SK-N-SH (cell line): Measurements from ENCODE around the gene KLHL4. TPM values are rescaled to one million over a fixed set of nuclear protein-coding genes. Genes with fewer than 3 reads are reported as not detected.

Experiments used
- CTCF ChIA-PET: fragments of 300-600, 350-600 bp; formaldehyde crosslinking; extraction: SDS; loops from one replicate; lab custom pipeline; 2021; lab: Yijun Ruan, JAX
- POLR2A ChIA-PET: fragments of 350-600 bp; sonication (Branson Sonifier 250); formaldehyde crosslinking; extraction: SDS; loops from one replicate; lab custom pipeline; 2020; ENCODE audit warnings: antibody characterized with exemption, inconsistent platforms; lab: Yijun Ruan, JAX
- DNase-seq: peaks from one replicate; pipeline ENCODE4 v3.0.0; 2012
- H2AFZ ChIP-seq: fragments of 200-600 bp; sonication (generic); 2 replicates; pipeline ENCODE4 v1.8.1; 2016; ENCODE audit warnings: antibody characterized with exemption, mild to moderate bottlenecking, low read depth
- H3F3A ChIP-seq: fragments of 200-600 bp; sonication (generic); replicated peaks from 2 replicates; pipeline ENCODE3; 2016; ENCODE audit warnings: antibody characterized with exemption, mild to moderate bottlenecking; ENCODE audit not compliant: insufficient read depth
- H3K27ac ChIP-seq, 2 experiments: fragments of 200-500 bp in 1 of 2; fragments of 200-600 bp in 1 of 2; sonication (Bioruptor generic) in 1 of 2; sonication (generic), shearing (Covaris generic) in 1 of 2; 2 replicates each; pipeline versions ENCODE4 v1.5.1 to v1.6.1; 2014 to 2016; ENCODE audit warnings: low read depth in 2 of 2, inconsistent platforms in 1 of 2, low read length in 1 of 2, mild to moderate bottlenecking in 1 of 2, mixed read lengths in 1 of 2
- H3K27me3 ChIP-seq: fragments of 200-600 bp; sonication (generic), shearing (Covaris generic); 2 replicates; pipeline ENCODE4 v1.6.1; 2016; ENCODE audit warnings: mixed run types; ENCODE audit not compliant: insufficient read depth
- H3K36me3 ChIP-seq, 2 experiments: fragments of 200-500 bp in 1 of 2; fragments of 200-600 bp in 1 of 2; sonication (Bioruptor generic) in 1 of 2; sonication (generic) in 1 of 2; replicated peaks in 1 of 2; 2 replicates each; pipeline versions ENCODE3 to v1.5.1; 2014 to 2016; ENCODE audit warnings: low read length in 1 of 2, mild to moderate bottlenecking in 1 of 2; ENCODE audit not compliant: insufficient read depth in 2 of 2, control insufficient read depth in 1 of 2
- H3K4me1 ChIP-seq, 2 experiments: fragments of 200-500 bp in 1 of 2; fragments of 200-600 bp in 1 of 2; sonication (Bioruptor generic) in 1 of 2; sonication (generic), shearing (Covaris generic) in 1 of 2; 2 replicates each; pipeline versions ENCODE4 v1.5.1 to v1.6.1; 2014 to 2016; ENCODE audit warnings: low read depth in 1 of 2, low read length in 1 of 2, mixed run types in 1 of 2; ENCODE audit not compliant: insufficient read depth in 2 of 2, control insufficient read depth in 1 of 2
- H3K4me2 ChIP-seq: fragments of 200-600 bp; sonication (generic), shearing (Covaris generic); 2 replicates; pipeline ENCODE4 v1.6.1; 2017; ENCODE audit warnings: mixed run types
- H3K4me3 ChIP-seq, 2 experiments: fragments of 200-500 bp in 1 of 2; fragments of 200-600 bp in 1 of 2; sonication (Bioruptor generic) in 1 of 2; sonication (generic), shearing (Covaris generic) in 1 of 2; 2 replicates each; pipeline versions ENCODE4 v1.5.1 to v1.8.1; 2014 to 2016; ENCODE audit warnings: low read depth in 2 of 2, inconsistent platforms in 1 of 2, low read length in 1 of 2, mild to moderate bottlenecking in 1 of 2, mixed read lengths in 1 of 2, moderate library complexity in 1 of 2
- H3K79me2 ChIP-seq: fragments of 200-600 bp; sonication (generic); 2 replicates; pipeline ENCODE4 v1.8.1; 2017; ENCODE audit warnings: mild to moderate bottlenecking; ENCODE audit not compliant: insufficient read depth
- H3K9ac ChIP-seq: fragments of 200-600 bp; sonication (generic); 2 replicates; pipeline ENCODE4 v1.6.1; 2017; ENCODE audit warnings: mixed run types
- H3K9me2 ChIP-seq: fragments of 200-600 bp; sonication (generic); 2 replicates; pipeline ENCODE4 v1.6.1; 2017; ENCODE audit warnings: mixed run types
- H3K9me3 ChIP-seq: fragments of 200-600 bp; sonication (generic); 2 replicates; pipeline ENCODE4 v1.6.1; 2017; ENCODE audit warnings: mixed run types, mild to moderate bottlenecking, moderate library complexity
- H4K20me1 ChIP-seq: fragments of 200-600 bp; sonication (generic); 2 replicates; pipeline ENCODE4 v1.6.1; 2017; ENCODE audit warnings: mild to moderate bottlenecking, mixed run types; ENCODE audit not compliant: insufficient read depth
- CHD2 ChIP-seq: fragments of 150-350 bp; IDR thresholded peaks from 2 replicates; pipeline ENCODE4 v1.6.1; 2018; ENCODE audit warnings: low read length; ENCODE audit not compliant: partially characterized antibody
- CTCF ChIP-seq: fragments of 200-600 bp; sonication (generic); IDR thresholded peaks from 2 replicates; pipeline ENCODE4 v1.6.1; 2017; ENCODE audit warnings: antibody characterized with exemption, mild to moderate bottlenecking, moderate library complexity
- ELF1 ChIP-seq: IDR thresholded peaks from 2 replicates; pipeline ENCODE4 v1.4.0; 2012
- EP300 ChIP-seq, 2 experiments: IDR thresholded peaks; 2 replicates each; pipeline versions ENCODE4 v1.4.0 to v1.6.1; 2012; ENCODE audit warnings: borderline replicate concordance in 1 of 2, low read depth in 1 of 2, low read length in 1 of 2
- FOSL2 ChIP-seq: IDR thresholded peaks from 2 replicates; pipeline ENCODE4 v1.4.0; 2012; ENCODE audit warnings: low read depth, mild to moderate bottlenecking, moderate library complexity, borderline replicate concordance
- FOXM1 ChIP-seq: IDR thresholded peaks from 2 replicates; pipeline ENCODE4 v1.4.0; 2012; ENCODE audit warnings: low read depth, mild to moderate bottlenecking
- GABPA ChIP-seq: IDR thresholded peaks from 2 replicates; pipeline ENCODE4 v1.4.0; 2012; ENCODE audit warnings: low read depth, mild to moderate bottlenecking
- IRF3 ChIP-seq: fragments of 150-350 bp; IDR thresholded peaks from 2 replicates; pipeline ENCODE4 v1.6.1; 2016; ENCODE audit warnings: mild to moderate bottlenecking, low read depth, low read length
- MAX ChIP-seq: IDR thresholded peaks from 2 replicates; pipeline ENCODE4 v1.4.0; 2012; ENCODE audit warnings: low read depth
- MEF2A ChIP-seq: IDR thresholded peaks from 2 replicates; pipeline ENCODE4 v1.4.0; 2012; ENCODE audit warnings: low read depth, borderline replicate concordance
- NRF1 ChIP-seq: IDR thresholded peaks from 2 replicates; pipeline ENCODE4 v1.6.1; 2012; ENCODE audit warnings: low read depth, mild to moderate bottlenecking, low read length
- PBX3 ChIP-seq: IDR thresholded peaks from 2 replicates; pipeline ENCODE4; 2012
- RAD21 ChIP-seq: IDR thresholded peaks from 2 replicates; pipeline ENCODE4 v1.6.1; 2012; ENCODE audit warnings: mild to moderate bottlenecking, low read length
- RCOR1 ChIP-seq: fragments of 150-350 bp; IDR thresholded peaks from 2 replicates; pipeline ENCODE4 v1.6.1; 2017; ENCODE audit warnings: antibody characterized with exemption, low read length
- RFX5 ChIP-seq: IDR thresholded peaks from 2 replicates; pipeline ENCODE4 v1.6.1; 2012; ENCODE audit warnings: mild to moderate bottlenecking, improper control_type of control experiment, low read length
- SMC3 ChIP-seq: IDR thresholded peaks from 2 replicates; pipeline ENCODE4 v1.6.1; 2012; ENCODE audit warnings: low read depth, low read length, improper control_type of control experiment
- TAF1 ChIP-seq: IDR thresholded peaks from 2 replicates; pipeline ENCODE4 v1.6.1; 2012; ENCODE audit warnings: low read depth, mild to moderate bottlenecking, low read length, moderate library complexity, borderline replicate concordance
- TCF12 ChIP-seq: IDR thresholded peaks from 2 replicates; pipeline ENCODE4 v1.4.0; 2012
- USF1 ChIP-seq: IDR thresholded peaks from 2 replicates; pipeline ENCODE4 v1.4.0; 2012; ENCODE audit warnings: low read depth, borderline replicate concordance
- YY1 ChIP-seq: IDR thresholded peaks from 2 replicates; pipeline ENCODE4 v1.4.0; 2012; ENCODE audit warnings: low read depth, mild to moderate bottlenecking
- WGBS: methylation state at CpG from one replicate; pipeline ENCODE4 v1.1.6; 2017; ENCODE audit warnings: low lambda C conversion rate; 5-methylcytosine and 5-hydroxymethylcytosine counted together
- polyA plus RNA-seq, 3 experiments: library from polyadenylated mRNA; depleted of rRNA; stranded (reverse); fragments of >200 nt; gene quantifications; 2 replicates each; pipeline ENCODE4 v1.2.3, GENCODE V29; 2012

KLHL4 gene
- polyA plus RNA-seq, 1 of the 3 experiments (the other 2 are of a cell fraction), result 0.18 TPM

- Histone ChIP-seq H3K4me2 (no peak overlapping the region), H3K27me3 (no peaks in the 10 kb centered on the region), H3K36me3 (no peaks in the 10 kb centered on the region), H3K4me1 (no peaks in the 10 kb centered on the region), H3F3A (no peaks in the 10 kb centered on the region), H3K9me3 (no peaks in the 10 kb centered on the region), H3K9me2 (no peaks in the 10 kb centered on the region), H4K20me1 (no peaks in the 10 kb centered on the region), H3K27ac (no peak overlapping the region), H3K9ac (no peak overlapping the region), H3K79me2 (no peaks in the 10 kb centered on the region), H3K4me3 (no peak overlapping the region), H2AFZ (no peak overlapping the region)
- WGBS, result 1% methylated on average over 2 of the region's 2 CpGs
- ChIA-PET CTCF (no interaction called here), POLR2A (no interaction called here)
- peak; percentile 2 for DNase-seq
- no peak for TF ChIP-seq PBX3
- TF ChIP-seq CTCF, result peak; percentile 69
- no peak for TF ChIP-seq EP300 (IDR thresholded peaks at IDR 0.05; ENCODE audit: borderline replicate concordance in 1 of 2, low read depth in 1 of 2, low read length in 1 of 2)
- TF ChIP-seq GABPA, result no peak
- no peak for TF ChIP-seq NRF1
- no peak for TF ChIP-seq CHD2
- TF ChIP-seq IRF3, result no peak
- no peak for TF ChIP-seq USF1
- peak; percentile 60 for TF ChIP-seq RAD21
- no peak for TF ChIP-seq YY1
- TF ChIP-seq MEF2A, result no peak
- peak; percentile 25; the same call in 1 of the 2 replicates for TF ChIP-seq SMC3
- no peak for TF ChIP-seq MAX
- TF ChIP-seq RCOR1, result no peak
- TF ChIP-seq TCF12, result no peak
- TF ChIP-seq ELF1, result no peak
- TF ChIP-seq TAF1, result no peak
- TF ChIP-seq FOSL2, result no peak
- TF ChIP-seq FOXM1, result no peak
- TF ChIP-seq RFX5, result no peak
These were observed 146.8 kb downstream of the KLHL4 start for GRCh38 chrX:87664381-87664780.
